HL-60/S4 treated with retinoic acid at 250 ng/mL for 4 days and 3 days (cell line): Measurements from ENCODE around the gene UTS2R.

Experiments
- in situ Hi-C: fragments of 300-500 bp; cut with MboI; formaldehyde crosslinking; loops from 2 replicates; pipeline ENCODE4 v1.7.0; 2022; ENCODE audit warnings: low sequenced_read_pairs

The UTS2R gene

GRCh38 chr17:82424863-82425159 is 53.2 kb downstream of the UTS2R start:
- in situ Hi-C loops: loop anchor here (25.0 kb wide), 1 partner anchor 112 kb away; no protein-coding TSS in a partner anchor
